ENCODE results near the gene UGT1A3. TPM values are rescaled to one million over a fixed set of nuclear protein-coding genes. Genes with fewer than 3 reads are reported as not detected.

Gene UGT1A3
- total RNA-seq, 6 experiments from 2014 or later: not detected

GRCh38 chr2:233819884-233820773 lies 91.3 kb downstream of the UGT1A3 start:
- no peak overlapping the region for H3K27ac Mint-ChIP-seq
- DNase-seq: no peak

GRCh38 chr2:233820774-233821105 lies 91.9 kb downstream of the UGT1A3 start:
- Mint-ChIP-seq H3K36me3 (ENCODE audit: low read depth) (no peaks in the 10 kb centered on the region), H3K27me3 (ENCODE audit: insufficient read depth) (peaks cover 26% of the 10 kb centered on the region), H3K27ac (no peak overlapping the region), H3K4me3 (no peak overlapping the region), H3K4me1 (ENCODE audit: low read depth) (no peaks in the 10 kb centered on the region), H3K9me3 (no peaks in the 10 kb centered on the region)
- TF ChIP-seq CTCF (IDR thresholded peaks at IDR 0.05): no peak
- DNase-seq: no peak

More at GRCh38 chr2:233819884-233820773, 91.3 kb downstream of the UGT1A3 start:
- H3K36me3 Mint-ChIP-seq (ENCODE audit: low read depth): no peaks in the 10 kb centered on the region
- H3K4me3 Mint-ChIP-seq: no peak overlapping the region
- no peaks in the 10 kb centered on the region for H3K4me1 Mint-ChIP-seq (ENCODE audit: low read depth)
- no peaks in the 10 kb centered on the region for H3K9me3 Mint-ChIP-seq
- no peak for TF ChIP-seq CTCF (IDR thresholded peaks at IDR 0.05)
- peaks cover 24% of the 10 kb centered on the region for H3K27me3 Mint-ChIP-seq (ENCODE audit: insufficient read depth)

GRCh38 chr2:233821196-233821595 lies 92.4 kb downstream of the UGT1A3 start:
- H3K4me3 Mint-ChIP-seq: no peak overlapping the region
- DNase-seq: no peak
- no peaks in the 10 kb centered on the region for H3K36me3 Mint-ChIP-seq (ENCODE audit: low read depth)
- no peak for TF ChIP-seq CTCF (IDR thresholded peaks at IDR 0.05)
- H3K9me3 Mint-ChIP-seq: no peaks in the 10 kb centered on the region
- no peak overlapping the region for H3K27ac Mint-ChIP-seq
- H3K4me1 Mint-ChIP-seq (ENCODE audit: low read depth): no peaks in the 10 kb centered on the region
- H3K27me3 Mint-ChIP-seq (ENCODE audit: insufficient read depth): peaks cover 26% of the 10 kb centered on the region

GRCh38 chr2:233821709-233822100 lies 92.9 kb downstream of the UGT1A3 start:
- Mint-ChIP-seq H3K9me3 (no peaks in the 10 kb centered on the region), H3K27ac (no peak overlapping the region)
- DNase-seq: no peak

GRCh38 chr2:233822101-233822771 lies 93.4 kb downstream of the UGT1A3 start:
- no peaks in the 10 kb centered on the region for H3K9me3 Mint-ChIP-seq
- H3K36me3 Mint-ChIP-seq (ENCODE audit: low read depth): no peaks in the 10 kb centered on the region
- H3K27me3 Mint-ChIP-seq (ENCODE audit: insufficient read depth): peaks cover 26% of the 10 kb centered on the region
- no peak for TF ChIP-seq CTCF (IDR thresholded peaks at IDR 0.05)
- no peak overlapping the region for H3K27ac Mint-ChIP-seq
- H3K4me3 Mint-ChIP-seq: no peak overlapping the region
- DNase-seq: no peak
- no peaks in the 10 kb centered on the region for H3K4me1 Mint-ChIP-seq (ENCODE audit: low read depth)

More at GRCh38 chr2:233821709-233822100, 92.9 kb downstream of the UGT1A3 start:
- H3K36me3 Mint-ChIP-seq (ENCODE audit: low read depth): no peaks in the 10 kb centered on the region
- no peak overlapping the region for H3K4me3 Mint-ChIP-seq
- no peaks in the 10 kb centered on the region for H3K4me1 Mint-ChIP-seq (ENCODE audit: low read depth)
- peaks cover 26% of the 10 kb centered on the region for H3K27me3 Mint-ChIP-seq (ENCODE audit: insufficient read depth)
- no peak for TF ChIP-seq CTCF (IDR thresholded peaks at IDR 0.05)

Other genes with a start within 250 kb of the UGT1A3 start
- gene USP40, start 162.3 kb upstream of the UGT1A3 start, total RNA-seq (2021; fragmentation: NEBNext Ultra II Directional; extraction: Animal tissue kit (Norgen Biotek cat#: 25700)): 10 to 100 TPM; 22.8 to 27.4 (median 24.3) TPM
- not detected for gene UGT1A8, start 111.4 kb upstream of the UGT1A3 start, total RNA-seq (2021; fragmentation: NEBNext Ultra II Directional; extraction: Animal tissue kit (Norgen Biotek cat#: 25700))
- not detected for gene UGT1A10, start 92.6 kb upstream of the UGT1A3 start, total RNA-seq (2021; fragmentation: NEBNext Ultra II Directional; extraction: Animal tissue kit (Norgen Biotek cat#: 25700))
- not detected for gene UGT1A9, start 57.1 kb upstream of the UGT1A3 start, total RNA-seq (2021; fragmentation: NEBNext Ultra II Directional; extraction: Animal tissue kit (Norgen Biotek cat#: 25700))
- not detected for gene UGT1A7, start 47.1 kb upstream of the UGT1A3 start, total RNA-seq (2021; fragmentation: NEBNext Ultra II Directional; extraction: Animal tissue kit (Norgen Biotek cat#: 25700))
- gene UGT1A6, start 36.2 kb upstream of the UGT1A3 start, total RNA-seq (2021; fragmentation: NEBNext Ultra II Directional; extraction: Animal tissue kit (Norgen Biotek cat#: 25700)): not detected
- not detected for gene UGT1A5, start 16.1 kb upstream of the UGT1A3 start, total RNA-seq (2021; fragmentation: NEBNext Ultra II Directional; extraction: Animal tissue kit (Norgen Biotek cat#: 25700))
- not detected for gene UGT1A4, start 10.3 kb upstream of the UGT1A3 start, total RNA-seq (2021; fragmentation: NEBNext Ultra II Directional; extraction: Animal tissue kit (Norgen Biotek cat#: 25700))
- not detected for gene UGT1A1, start 31.2 kb downstream of the UGT1A3 start, total RNA-seq (2021; fragmentation: NEBNext Ultra II Directional; extraction: Animal tissue kit (Norgen Biotek cat#: 25700))
- gene MROH2A, start 49.3 kb downstream of the UGT1A3 start, total RNA-seq (2021; fragmentation: NEBNext Ultra II Directional; extraction: Animal tissue kit (Norgen Biotek cat#: 25700)): not detected
- gene HJURP, start 125.5 kb downstream of the UGT1A3 start, total RNA-seq (2021; fragmentation: NEBNext Ultra II Directional; extraction: Animal tissue kit (Norgen Biotek cat#: 25700)): 10 to 100 TPM; 16.8 to 33.6 (median 32.4) TPM
- gene TRPM8, start 188.3 kb downstream of the UGT1A3 start, total RNA-seq (2021; fragmentation: NEBNext Ultra II Directional; extraction: Animal tissue kit (Norgen Biotek cat#: 25700)): not detected

Measured in HFFc6 (cell line).